Measurements from ENCODE around the gene PSMD8.

DNA sequence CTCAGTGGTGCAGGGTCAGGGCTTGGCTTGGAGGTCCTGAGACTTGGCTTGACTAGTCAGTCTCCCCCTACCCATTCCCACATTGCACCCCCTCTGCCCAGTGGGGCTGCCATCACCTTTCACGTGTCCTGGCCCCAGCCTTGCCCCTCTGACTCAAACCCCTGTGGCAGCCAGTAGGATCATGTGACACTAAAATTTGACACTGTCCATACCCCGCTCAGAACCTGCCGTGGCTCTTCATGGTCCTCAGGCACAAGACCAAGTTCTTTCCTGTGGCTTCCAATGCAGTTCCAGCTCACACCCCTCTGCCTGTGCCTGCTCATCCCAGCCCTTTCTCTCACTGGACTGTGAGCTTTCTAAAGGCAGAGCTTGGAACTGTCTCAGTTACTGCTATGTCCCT lies 2.2 kb downstream of the PSMD8 start:
- TF ChIP-seq SP1 (IDR thresholded peaks at IDR 0.05), result no peak
- no peak for TF ChIP-seq FOXM1 (IDR thresholded peaks at IDR 0.05; ENCODE audit: borderline replicate concordance)
- no peak for TF ChIP-seq SUZ12 (IDR thresholded peaks at IDR 0.05)
- TF ChIP-seq ARNT (IDR thresholded peaks at IDR 0.05), result no peak
- no peak for TF ChIP-seq FOXK2 (IDR thresholded peaks at IDR 0.05)
- TF ChIP-seq L3MBTL2 (conservative IDR thresholded peaks at IDR 0.05), result no peak
- no peak for TF ChIP-seq NFRKB (IDR thresholded peaks at IDR 0.05)
- no peak for TF ChIP-seq BHLHE40 (IDR thresholded peaks at IDR 0.05; ENCODE audit: borderline replicate concordance)

Data from HEK293T (cell line).